Activated B cell treated with CpG ODN at 0.5 μM for 24 hours (primary cell): Measurements from ENCODE around the gene ATP13A5. TPM values are rescaled to one million over a fixed set of nuclear protein-coding genes. Genes with fewer than 3 reads are reported as not detected.

ENCODE experiments used
- ATAC-seq: fragments of 200-7000 bp; cut with Tn5 transposase; one replicate; pipeline ENCODE4 v1.10.0; 2021; ENCODE audit warnings: low read depth, mild to moderate bottlenecking, moderate library complexity
- CTCF ChIA-PET: fragments of 350-600 bp; sonication (Branson Sonifier 250); formaldehyde crosslinking; loops from one replicate; lab custom pipeline; 2021; ENCODE audit warnings: antibody characterized with exemption; lab: Charles Lee
- POLR2A ChIA-PET: fragments of 350-600 bp; sonication (Branson Sonifier 250); formaldehyde crosslinking; loops from one replicate; lab custom pipeline; 2021; ENCODE audit warnings: antibody characterized with exemption; lab: Charles Lee
- DNase-seq: peaks from one replicate; pipeline ENCODE4 v3.0.0; 2022
- H3K27ac Mint-ChIP-seq: one replicate; pipeline ENCODE4 v1.8.0; 2020; ENCODE audit warnings: mixed read lengths
- H3K27me3 Mint-ChIP-seq: one replicate; pipeline ENCODE4 v1.8.0; 2021; ENCODE audit warnings: mixed read lengths
- H3K36me3 Mint-ChIP-seq: one replicate; pipeline ENCODE4 v1.8.0; 2021; ENCODE audit warnings: low read depth, mixed read lengths
- H3K4me1 Mint-ChIP-seq: one replicate; pipeline ENCODE4 v1.8.0; 2021; ENCODE audit warnings: mixed read lengths
- H3K4me3 Mint-ChIP-seq: one replicate; pipeline ENCODE4 v1.8.0; 2020; ENCODE audit warnings: mild to moderate bottlenecking, mixed read lengths
- H3K9me3 Mint-ChIP-seq: one replicate; pipeline ENCODE4 v1.8.0; 2020; ENCODE audit warnings: mixed read lengths
- CTCF ChIP-seq: fragments of 200-600 bp; IDR thresholded peaks from one replicate; pipeline ENCODE4 v1.8.0; 2022; ENCODE audit warnings: antibody characterized with exemption, mild to moderate bottlenecking
- intact Hi-C: fragments of 100-400 bp; cut with micrococcal nuclease; formaldehyde crosslinking; loops from one replicate; pipeline ENCODE4 v1.15.1; 2024
- total RNA-seq: library from RNA; stranded (reverse); gene quantifications from 2 replicates; pipeline ENCODE4 v1.2.3, GENCODE V29; 2022

The ATP13A5 gene
- total RNA-seq, 1 donor from 2014 or later: not detected

- intact Hi-C loops: no loop called here
- TF ChIP-seq CTCF: no peak
- no peak for DNase-seq
- H3K27ac Mint-ChIP-seq: no peak overlapping the region
- H3K4me1 Mint-ChIP-seq: no peaks in the 10 kb centered on the region
- H3K36me3 Mint-ChIP-seq: peaks cover 3% of the 10 kb centered on the region
- ChIA-PET POLR2A (no interaction called here), CTCF (no interaction called here)
- no peaks in the 10 kb centered on the region for H3K9me3 Mint-ChIP-seq
- H3K4me3 Mint-ChIP-seq: no peak overlapping the region
- no peaks in the 10 kb centered on the region for H3K27me3 Mint-ChIP-seq
- no peak for ATAC-seq
Observed at GRCh38 chr3:193407112-193407511, 28.6 kb upstream of the ATP13A5 start.

DNA sequence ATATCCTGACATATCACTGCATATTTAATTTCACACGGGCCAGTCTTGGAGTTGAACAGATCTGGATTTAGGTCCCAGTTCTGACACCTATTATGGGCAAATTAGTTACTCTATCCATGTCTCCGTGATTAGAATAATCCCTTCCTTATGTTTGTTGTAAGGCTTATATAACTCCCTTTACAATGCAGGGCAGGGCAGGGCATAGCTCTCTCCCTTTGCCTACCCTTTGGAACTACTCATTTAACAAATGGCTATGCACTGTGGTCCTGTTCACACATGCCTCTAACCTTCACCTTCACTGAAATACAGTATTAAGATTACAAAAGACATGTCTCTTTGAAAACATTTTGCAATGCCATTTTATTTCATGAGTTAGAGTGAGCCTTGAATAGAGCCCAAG lies 24.8 kb upstream of the ATP13A5 start:
- intact Hi-C loops: no loop called here
- no peak for TF ChIP-seq CTCF
- no peak overlapping the region for H3K4me3 Mint-ChIP-seq
- ChIA-PET CTCF (no interaction called here), POLR2A (no interaction called here)
- no peaks in the 10 kb centered on the region for H3K9me3 Mint-ChIP-seq
- no peaks in the 10 kb centered on the region for H3K27me3 Mint-ChIP-seq
- no peak for DNase-seq
- ATAC-seq: no peak
- no peak overlapping the region for H3K27ac Mint-ChIP-seq
- H3K36me3 Mint-ChIP-seq: no peaks in the 10 kb centered on the region
- no peaks in the 10 kb centered on the region for H3K4me1 Mint-ChIP-seq

- peaks cover 3% of the 10 kb centered on the region for H3K27me3 Mint-ChIP-seq
- no peak for TF ChIP-seq CTCF
- H3K4me1 Mint-ChIP-seq: no peaks in the 10 kb centered on the region
- no peaks in the 10 kb centered on the region for H3K9me3 Mint-ChIP-seq
- ChIA-PET POLR2A (no interaction called here), CTCF (no interaction called here)
- ATAC-seq (no peak), DNase-seq (no peak)
- H3K36me3 Mint-ChIP-seq: no peaks in the 10 kb centered on the region
- intact Hi-C loops: no loop called here
- no peak overlapping the region for H3K4me3 Mint-ChIP-seq
- no peak overlapping the region for H3K27ac Mint-ChIP-seq
Observed at GRCh38 chr3:193400304-193400703, 21.8 kb upstream of the ATP13A5 start.

DNA sequence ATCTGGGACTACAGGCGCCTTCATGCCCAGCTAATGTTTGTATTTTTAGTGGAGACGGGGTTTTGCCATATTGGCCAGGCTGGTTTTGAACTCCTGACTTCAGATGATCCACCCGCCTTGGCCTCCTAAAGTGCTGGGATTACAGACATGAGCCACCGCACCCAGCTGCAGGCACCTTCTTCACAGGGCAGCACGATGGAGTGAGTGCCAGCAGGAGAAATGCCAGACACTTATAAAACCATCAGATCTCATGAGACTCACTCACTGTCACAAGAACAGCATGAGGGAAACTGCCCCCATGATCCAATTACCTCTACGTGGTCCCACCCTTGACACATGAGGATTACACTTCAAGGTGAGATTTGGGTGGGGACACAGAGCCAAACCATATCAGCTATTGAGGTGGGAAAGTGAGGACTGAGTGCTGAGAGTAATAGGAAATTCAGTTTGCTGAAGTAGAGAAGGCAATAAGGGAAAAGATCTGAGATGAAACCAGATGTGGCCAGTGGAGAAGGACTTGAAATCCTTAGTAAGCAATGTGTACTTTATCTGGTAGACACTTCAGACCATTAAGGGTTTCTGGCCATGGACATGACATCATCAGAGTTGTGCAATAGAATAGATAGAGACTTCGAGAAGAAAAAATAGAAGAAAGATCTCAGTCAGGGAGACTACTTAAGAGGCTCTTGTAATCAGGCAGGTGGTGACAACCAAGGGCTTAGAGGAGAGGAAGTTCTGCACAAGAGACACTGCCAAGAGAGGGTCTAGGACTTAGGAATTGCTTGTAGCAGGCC lies 18.1 kb upstream of the ATP13A5 start:
- intact Hi-C loops: no loop called here
- ChIA-PET POLR2A (no interaction called here), CTCF (no interaction called here)
- H3K36me3 Mint-ChIP-seq: no peaks in the 10 kb centered on the region
- H3K4me3 Mint-ChIP-seq: no peak overlapping the region
- no peaks in the 10 kb centered on the region for H3K4me1 Mint-ChIP-seq
- no peak for TF ChIP-seq CTCF
- no peaks in the 10 kb centered on the region for H3K9me3 Mint-ChIP-seq
- DNase-seq (no peak), ATAC-seq (no peak)
- peaks cover 3% of the 10 kb centered on the region for H3K27me3 Mint-ChIP-seq
- no peak overlapping the region for H3K27ac Mint-ChIP-seq

- CTCF ChIA-PET: no interaction called here
- Mint-ChIP-seq H3K27me3 (peaks cover 8% of the 10 kb centered on the region), H3K36me3 (no peaks in the 10 kb centered on the region), H3K27ac (no peak overlapping the region), H3K4me1 (no peaks in the 10 kb centered on the region), H3K9me3 (no peaks in the 10 kb centered on the region), H3K4me3 (no peak overlapping the region)
- ATAC-seq (no peak), DNase-seq (no peak)
- TF ChIP-seq CTCF: no peak
- intact Hi-C loops: no loop called here
- POLR2A ChIA-PET: no interaction called here
Observed at GRCh38 chr3:193391902-193392301, 13.3 kb upstream of the ATP13A5 start.
